ENCODE measurements around the gene MTMR10.
A peak's percentile ranks its signal among the peaks of the same experiment; 100 is the strongest.

Gene MTMR10

GRCh38 chr15:30927148-30927761, 64.2 kb downstream of the MTMR10 start:
- no peaks in the 10 kb centered on the region for H3K9me3 ChIP-seq (ENCODE audit: control insufficient read depth, insufficient read depth, low read length)
- H3K36me3 ChIP-seq (ENCODE audit: insufficient read depth, low read length) = peaks cover 31% of the 10 kb centered on the region
- peaks cover 17% of the 10 kb centered on the region for H3K4me1 ChIP-seq (ENCODE audit: insufficient read depth, low read length)
- no peak overlapping the region for H3K9ac ChIP-seq (ENCODE audit: low read depth, low read length)

- peaks cover 29% of the 10 kb centered on the region for H3K36me3 ChIP-seq (ENCODE audit: insufficient read depth, low read length)
Measured at GRCh38 chr15:30926161-30926560, 65.3 kb downstream of the MTMR10 start.

GRCh38 chr15:30925686-30926085, 65.7 kb downstream of the MTMR10 start:
- H3K9me3 ChIP-seq (ENCODE audit: control insufficient read depth, insufficient read depth, low read length) = no peaks in the 10 kb centered on the region
- no peak overlapping the region for H3K9ac ChIP-seq (ENCODE audit: low read depth, low read length)
- peaks cover 34% of the 10 kb centered on the region for H3K36me3 ChIP-seq (ENCODE audit: insufficient read depth, low read length)
- peaks cover 31% of the 10 kb centered on the region for H3K4me1 ChIP-seq (ENCODE audit: insufficient read depth, low read length)

More at GRCh38 chr15:30926161-30926560, 65.3 kb downstream of the MTMR10 start:
- no peak overlapping the region for H3K9ac ChIP-seq (ENCODE audit: low read depth, low read length)
- peaks cover 26% of the 10 kb centered on the region for H3K4me1 ChIP-seq (ENCODE audit: insufficient read depth, low read length)
- no peaks in the 10 kb centered on the region for H3K9me3 ChIP-seq (ENCODE audit: control insufficient read depth, insufficient read depth, low read length)

DNA sequence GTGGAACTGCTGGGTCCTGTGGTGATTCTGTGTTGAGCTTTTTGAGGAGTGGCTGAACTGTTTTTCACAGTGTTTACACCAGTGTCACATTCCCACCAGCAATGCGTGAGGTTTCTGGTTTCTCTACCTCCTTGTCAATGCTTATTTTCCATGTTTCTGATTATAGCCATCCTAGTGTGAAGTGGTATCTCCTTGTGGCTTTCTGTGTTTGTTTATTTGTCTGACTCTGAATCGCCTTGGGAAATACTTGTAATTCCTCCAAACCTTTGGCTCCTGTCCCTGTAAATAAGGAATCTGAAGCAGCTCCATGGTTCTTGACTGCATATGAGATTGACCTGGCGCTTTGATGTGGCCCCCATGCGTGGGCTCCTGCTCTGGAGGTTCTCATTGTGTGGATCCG, 67.1 kb downstream of the MTMR10 start:
- H3K9me3 ChIP-seq (ENCODE audit: control insufficient read depth, insufficient read depth, low read length) = no peaks in the 10 kb centered on the region
- H3K36me3 ChIP-seq (ENCODE audit: insufficient read depth, low read length) = peaks cover 27% of the 10 kb centered on the region
- H3K4me1 ChIP-seq (ENCODE audit: insufficient read depth, low read length) = peaks cover 31% of the 10 kb centered on the region
- H3K9ac ChIP-seq (ENCODE audit: low read depth, low read length) = no peak overlapping the region

GRCh38 chr15:30923429-30923828, 68.0 kb downstream of the MTMR10 start:
- no peaks in the 10 kb centered on the region for H3K9me3 ChIP-seq (ENCODE audit: control insufficient read depth, insufficient read depth, low read length)
- H3K4me1 ChIP-seq (ENCODE audit: insufficient read depth, low read length) = peaks cover 31% of the 10 kb centered on the region
- peak overlapping the region; percentile 0; the same call in 1 of the 2 replicates for H3K9ac ChIP-seq (ENCODE audit: low read depth, low read length)
- peaks cover 27% of the 10 kb centered on the region for H3K36me3 ChIP-seq (ENCODE audit: insufficient read depth, low read length)

DNA sequence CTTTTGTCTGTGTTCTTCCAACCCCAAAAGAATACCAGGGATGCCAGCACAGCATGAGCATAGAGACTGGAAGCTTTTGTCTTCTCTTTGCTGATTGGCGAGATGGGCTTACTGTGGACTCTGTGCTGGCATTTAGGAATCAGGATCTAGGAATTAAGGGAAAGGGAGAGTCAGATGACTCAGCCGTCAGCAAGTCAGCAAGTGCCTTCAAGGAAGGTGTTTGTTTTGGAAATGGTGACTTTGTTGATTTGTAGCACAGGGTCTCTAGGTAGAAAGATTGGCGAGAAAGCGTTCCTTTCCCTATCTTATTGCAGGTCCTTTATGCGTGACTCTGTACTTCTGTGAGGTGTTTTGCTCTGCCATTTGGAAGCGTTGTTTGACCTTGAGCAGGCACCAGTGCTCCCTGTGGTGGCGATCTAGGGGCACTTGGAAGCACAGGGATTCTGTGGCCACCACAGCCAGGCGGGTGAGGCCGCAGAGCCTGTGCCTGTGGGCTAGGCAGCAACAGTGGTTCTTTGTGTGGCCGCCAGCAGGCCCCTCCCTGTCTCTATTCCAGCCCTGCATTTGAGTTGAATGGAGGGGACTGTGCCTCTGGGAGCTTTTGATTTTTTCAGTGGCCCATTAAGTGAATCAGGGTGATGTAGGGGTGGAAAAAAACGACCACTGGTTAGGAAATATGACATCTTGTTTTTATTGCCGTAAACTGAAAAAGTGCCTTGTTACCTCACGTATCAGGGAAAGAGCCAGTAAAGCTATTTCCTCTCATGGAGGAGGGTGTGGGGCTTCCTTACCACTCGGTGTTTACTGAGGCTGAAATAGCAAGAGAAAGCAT, 68.7 kb downstream of the MTMR10 start:
- peaks cover 31% of the 10 kb centered on the region for H3K4me1 ChIP-seq (ENCODE audit: insufficient read depth, low read length)
- no peaks in the 10 kb centered on the region for H3K9me3 ChIP-seq (ENCODE audit: control insufficient read depth, insufficient read depth, low read length)
- peak overlapping the region; percentile 0; the same call in 1 of the 2 replicates for H3K9ac ChIP-seq (ENCODE audit: low read depth, low read length)
- H3K36me3 ChIP-seq (ENCODE audit: insufficient read depth, low read length) = peaks cover 29% of the 10 kb centered on the region

DNA sequence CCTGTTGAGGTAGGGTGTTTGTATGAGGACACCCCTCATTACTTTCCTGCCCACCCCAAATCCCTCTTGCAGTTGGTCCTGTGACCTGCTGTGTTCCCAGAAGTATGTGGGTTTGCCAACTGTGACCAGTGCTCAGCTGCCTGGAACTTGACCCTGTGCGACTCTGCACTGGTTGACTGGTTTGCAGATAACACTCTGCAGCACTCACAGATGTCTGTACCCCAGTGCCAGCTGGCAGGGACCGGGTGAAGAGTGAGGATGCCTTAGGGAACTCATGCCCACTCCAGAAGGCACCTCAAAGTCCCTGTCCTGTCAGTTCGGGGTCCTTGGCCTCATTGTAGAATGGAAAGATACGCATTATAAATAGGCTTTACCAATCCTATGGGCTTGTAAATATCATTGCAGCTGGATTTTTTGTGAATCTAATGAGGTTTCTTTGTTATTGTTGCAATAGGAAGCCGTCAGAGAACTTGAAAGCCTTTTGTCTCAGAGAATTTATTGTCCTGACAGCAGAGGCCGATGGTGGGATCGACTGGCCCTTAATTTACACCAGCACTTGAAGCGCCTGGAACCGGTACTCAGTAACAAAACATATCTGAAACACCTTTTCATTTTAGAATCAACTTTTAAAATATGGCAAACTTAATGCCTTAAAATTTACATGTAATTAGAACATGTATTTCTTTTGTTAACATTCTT, 69.5 kb downstream of the MTMR10 start:
- peaks cover 29% of the 10 kb centered on the region for H3K36me3 ChIP-seq (ENCODE audit: insufficient read depth, low read length)
- peaks cover 31% of the 10 kb centered on the region for H3K4me1 ChIP-seq (ENCODE audit: insufficient read depth, low read length)
- no peak overlapping the region for H3K9ac ChIP-seq (ENCODE audit: low read depth, low read length)
- H3K9me3 ChIP-seq (ENCODE audit: control insufficient read depth, insufficient read depth, low read length) = no peaks in the 10 kb centered on the region

GRCh38 chr15:30921106-30921505, 70.3 kb downstream of the MTMR10 start:
- peaks cover 26% of the 10 kb centered on the region for H3K36me3 ChIP-seq (ENCODE audit: insufficient read depth, low read length)
- H3K9me3 ChIP-seq (ENCODE audit: control insufficient read depth, insufficient read depth, low read length) = no peaks in the 10 kb centered on the region
- no peak overlapping the region for H3K9ac ChIP-seq (ENCODE audit: low read depth, low read length)
- peaks cover 31% of the 10 kb centered on the region for H3K4me1 ChIP-seq (ENCODE audit: insufficient read depth, low read length)

DNA sequence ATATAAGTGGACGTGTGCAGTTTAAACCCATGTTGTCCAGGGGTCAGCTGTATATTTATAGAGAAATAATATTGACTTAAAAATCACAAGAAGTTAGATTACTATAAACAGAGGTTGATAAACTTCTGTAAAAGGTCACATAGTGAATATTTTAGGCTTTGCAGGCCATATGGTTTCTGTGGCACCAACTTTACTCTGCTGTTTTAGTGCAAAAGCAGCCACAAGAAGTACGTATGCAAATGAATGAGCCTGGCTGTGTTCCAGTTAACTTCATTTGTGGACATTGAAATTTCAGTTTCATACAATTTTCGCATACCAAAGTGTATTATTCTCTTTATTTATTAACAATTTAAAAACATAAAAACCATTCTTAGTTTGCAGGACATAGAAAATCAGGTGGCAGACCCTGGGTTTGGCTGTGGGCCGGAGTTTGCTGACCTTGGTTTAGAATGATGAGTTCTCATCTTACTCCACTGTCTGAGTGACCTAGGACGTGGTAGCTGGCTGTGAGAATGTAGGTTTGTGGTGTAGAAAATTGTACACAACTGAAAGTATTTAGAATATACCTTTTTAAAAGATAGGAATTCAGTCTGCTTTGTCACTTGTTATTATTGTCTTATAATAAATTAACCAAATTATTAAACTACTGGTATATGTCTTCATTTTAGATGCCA, 71.4 kb downstream of the MTMR10 start:
- Histone ChIP-seq H3K4me1 (ENCODE audit: insufficient read depth, low read length) (peaks cover 31% of the 10 kb centered on the region), H3K9me3 (ENCODE audit: control insufficient read depth, insufficient read depth, low read length) (no peaks in the 10 kb centered on the region), H3K36me3 (ENCODE audit: insufficient read depth, low read length) (peaks cover 24% of the 10 kb centered on the region), H3K9ac (ENCODE audit: low read depth, low read length) (no peak overlapping the region)

GRCh38 chr15:30918366-30918765, 73.1 kb downstream of the MTMR10 start:
- no peaks in the 10 kb centered on the region for H3K9me3 ChIP-seq (ENCODE audit: control insufficient read depth, insufficient read depth, low read length)
- H3K4me1 ChIP-seq (ENCODE audit: insufficient read depth, low read length) = peaks cover 24% of the 10 kb centered on the region
- H3K36me3 ChIP-seq (ENCODE audit: insufficient read depth, low read length) = peaks cover 19% of the 10 kb centered on the region
- no peak overlapping the region for H3K9ac ChIP-seq (ENCODE audit: low read depth, low read length)

GRCh38 chr15:30917675-30918074, 73.8 kb downstream of the MTMR10 start:
- no peak overlapping the region for H3K9ac ChIP-seq (ENCODE audit: low read depth, low read length)
- H3K4me1 ChIP-seq (ENCODE audit: insufficient read depth, low read length) = peaks cover 17% of the 10 kb centered on the region
- peaks cover 19% of the 10 kb centered on the region for H3K36me3 ChIP-seq (ENCODE audit: insufficient read depth, low read length)
- H3K9me3 ChIP-seq (ENCODE audit: control insufficient read depth, insufficient read depth, low read length) = no peaks in the 10 kb centered on the region

GRCh38 chr15:30917013-30917412, 74.4 kb downstream of the MTMR10 start:
- Histone ChIP-seq H3K4me1 (ENCODE audit: insufficient read depth, low read length) (peaks cover 13% of the 10 kb centered on the region), H3K9me3 (ENCODE audit: control insufficient read depth, insufficient read depth, low read length) (no peaks in the 10 kb centered on the region), H3K36me3 (ENCODE audit: insufficient read depth, low read length) (peaks cover 19% of the 10 kb centered on the region), H3K9ac (ENCODE audit: low read depth, low read length) (no peak overlapping the region)

DNA sequence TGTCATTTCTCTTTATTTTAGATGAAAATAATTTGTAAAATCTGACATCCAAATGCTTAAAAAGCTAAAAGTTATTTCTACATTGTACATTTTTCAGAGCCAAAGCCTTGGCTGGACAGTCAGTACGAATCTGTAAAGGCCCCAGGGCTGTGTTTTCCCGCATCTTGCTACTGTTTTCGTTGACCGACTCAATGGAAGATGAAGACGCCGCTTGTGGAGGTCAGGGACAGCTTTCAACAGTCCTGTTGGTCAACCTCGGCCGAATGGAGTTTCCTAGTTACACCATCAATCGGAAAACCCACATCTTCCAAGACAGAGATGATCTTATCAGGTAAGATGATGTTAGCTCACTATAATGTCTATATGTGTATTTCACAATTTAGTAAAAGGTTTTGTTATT, 77.7 kb downstream of the MTMR10 start:
- H3K9me3 ChIP-seq (ENCODE audit: control insufficient read depth, insufficient read depth, low read length) = no peaks in the 10 kb centered on the region
- peaks cover 17% of the 10 kb centered on the region for H3K36me3 ChIP-seq (ENCODE audit: insufficient read depth, low read length)
- no peak overlapping the region for H3K9ac ChIP-seq (ENCODE audit: low read depth, low read length)
- H3K4me1 ChIP-seq (ENCODE audit: insufficient read depth, low read length) = no peaks in the 10 kb centered on the region

DNA sequence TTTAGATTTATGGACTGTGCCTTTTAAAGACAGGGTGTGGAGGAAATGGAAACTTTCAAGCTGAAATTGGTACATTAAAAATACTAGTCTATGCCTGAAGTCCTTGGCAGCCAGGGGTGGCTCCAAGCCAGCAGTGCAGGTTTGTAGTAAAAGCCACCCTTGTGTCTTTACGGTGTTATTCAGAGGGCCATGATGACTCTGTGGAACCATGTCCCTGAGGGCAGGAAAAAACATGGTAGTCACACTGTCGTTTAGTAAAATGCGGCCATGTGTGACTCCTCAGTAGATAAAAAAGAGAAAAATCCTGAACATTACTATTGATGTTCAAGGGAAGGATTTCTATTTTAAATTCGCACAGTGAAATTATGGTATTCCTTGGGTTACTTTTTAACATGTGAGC, 85.1 kb downstream of the MTMR10 start:
- Histone ChIP-seq H3K36me3 (ENCODE audit: insufficient read depth, low read length) (peaks cover 7% of the 10 kb centered on the region), H3K9ac (ENCODE audit: low read depth, low read length) (no peak overlapping the region), H3K9me3 (ENCODE audit: control insufficient read depth, insufficient read depth, low read length) (no peaks in the 10 kb centered on the region), H3K4me1 (ENCODE audit: insufficient read depth, low read length) (0 out of 2 replicates have a peak, but pooled peaks cover 3% of the 10 kb centered on the region)
